UCSD-AML1 (cell line): ENCODE results near the gene IL12RB1.

Experiments
- DNase-seq: peaks from one replicate; lab custom pipeline; 2025; ENCODE audit not compliant: unreplicated experiment; lab: John Stamatoyannopoulos, UW

IL12RB1 gene

GRCh38 chr19:18013210-18014111 lies 73.3 kb downstream of the IL12RB1 start:
- no peak for DNase-seq

- DNase-seq: no peak
These were observed 76.6 kb downstream of the IL12RB1 start for GRCh38 chr19:18010149-18010548.

DNA sequence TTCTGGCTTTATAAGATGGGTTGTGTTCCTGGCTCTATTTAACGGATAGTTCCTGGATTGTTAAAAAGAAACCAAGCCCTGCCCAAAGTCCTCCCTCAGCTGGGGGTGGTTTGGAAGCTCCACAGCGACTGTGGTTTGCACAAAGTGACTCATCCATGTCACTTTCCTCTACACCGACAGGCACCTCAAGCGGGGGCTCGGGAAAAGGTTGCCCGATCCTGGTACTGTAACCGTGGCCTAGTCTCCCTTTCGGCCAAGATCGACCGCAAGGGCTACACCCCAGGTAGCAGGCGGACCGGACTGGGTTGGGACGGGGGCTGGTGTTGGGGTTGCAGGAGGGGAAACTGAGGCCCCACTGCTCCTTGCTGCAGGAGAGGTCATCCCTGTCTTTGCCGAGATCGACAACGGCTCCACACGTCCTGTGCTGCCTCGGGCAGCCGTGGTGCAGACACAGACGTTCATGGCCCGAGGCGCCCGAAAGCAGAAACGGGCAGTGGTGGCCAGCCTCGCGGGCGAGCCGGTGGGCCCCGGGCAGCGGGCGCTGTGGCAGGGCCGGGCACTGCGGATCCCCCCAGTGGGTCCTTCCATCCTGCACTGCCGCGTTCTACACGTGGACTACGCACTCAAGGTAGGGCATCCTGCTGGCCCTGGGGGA lies 77.2 kb downstream of the IL12RB1 start:
- no peak for DNase-seq
